CD4-positive, alpha-beta T cell treated with Interferon gamma for 1 hour (primary cell): ENCODE results near the gene DPP3.
A peak's percentile ranks its signal among the peaks of the same experiment; 100 is the strongest.

Source experiments
- DNase-seq: peaks from one replicate; pipeline ENCODE4 v3.0.0-alpha.2; 2020

DPP3 gene

DNA sequence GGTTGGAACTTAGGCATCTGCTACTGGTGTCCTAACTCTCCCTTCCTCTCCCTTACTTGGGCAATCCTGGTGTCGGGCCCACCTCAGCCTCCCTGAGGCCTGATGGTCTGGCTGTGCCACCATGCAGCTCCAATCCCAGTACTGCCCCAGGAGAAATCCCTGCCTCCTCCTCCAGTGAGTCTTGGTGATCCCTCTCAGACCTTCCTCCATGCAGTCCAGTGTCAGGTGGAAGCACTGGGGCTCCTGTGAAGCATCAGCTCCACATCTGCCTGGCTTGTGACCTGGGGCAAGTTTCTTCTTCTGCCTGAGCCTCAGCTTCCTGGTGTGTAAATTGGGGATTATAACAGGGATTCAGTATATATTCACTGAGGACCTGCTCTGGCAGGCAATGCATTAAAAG lies 15.3 kb upstream of the DPP3 start:
- DNase-seq = no peak

DNA sequence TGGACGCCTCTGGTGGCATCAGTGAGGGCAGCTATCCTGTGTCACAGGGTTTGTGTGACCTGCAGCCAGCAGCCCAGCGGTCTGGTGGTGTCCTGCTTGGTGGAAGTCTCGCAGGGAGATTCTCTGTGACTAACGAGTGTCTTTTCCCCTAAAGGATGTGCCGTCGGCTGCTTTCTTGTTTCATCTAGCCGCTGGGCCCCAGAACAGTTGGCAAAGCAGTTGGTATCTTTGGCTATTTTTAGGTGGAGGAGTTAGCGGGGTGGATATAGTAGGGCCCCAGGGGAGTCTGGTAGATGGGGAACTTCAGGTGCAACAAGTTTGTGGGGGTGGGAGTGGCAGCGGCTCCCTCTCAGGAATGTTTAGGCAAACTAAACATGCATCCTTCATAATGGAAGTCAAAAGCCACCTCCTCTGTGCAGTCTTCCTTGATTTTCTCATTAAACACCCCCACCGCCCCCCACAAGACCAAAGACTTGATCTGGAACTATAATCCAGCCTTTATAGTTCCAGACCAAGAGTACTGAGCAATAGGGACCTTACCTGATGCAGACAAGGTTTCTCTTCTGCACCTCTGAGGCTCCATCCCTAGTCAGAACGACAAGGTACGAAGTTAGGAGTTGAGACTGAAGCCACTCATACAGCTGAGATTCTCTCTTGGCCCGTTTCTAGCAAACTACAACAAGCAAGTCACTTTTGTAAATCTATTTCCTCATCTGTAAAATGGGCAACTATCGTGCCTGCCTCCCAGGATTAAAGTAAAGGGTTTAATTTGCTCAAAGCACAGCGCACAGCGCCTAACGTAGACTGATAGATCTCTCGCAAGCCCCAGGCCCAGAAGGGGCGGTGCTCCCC lies 14.6 kb upstream of the DPP3 start:
- no peak for DNase-seq

DNA sequence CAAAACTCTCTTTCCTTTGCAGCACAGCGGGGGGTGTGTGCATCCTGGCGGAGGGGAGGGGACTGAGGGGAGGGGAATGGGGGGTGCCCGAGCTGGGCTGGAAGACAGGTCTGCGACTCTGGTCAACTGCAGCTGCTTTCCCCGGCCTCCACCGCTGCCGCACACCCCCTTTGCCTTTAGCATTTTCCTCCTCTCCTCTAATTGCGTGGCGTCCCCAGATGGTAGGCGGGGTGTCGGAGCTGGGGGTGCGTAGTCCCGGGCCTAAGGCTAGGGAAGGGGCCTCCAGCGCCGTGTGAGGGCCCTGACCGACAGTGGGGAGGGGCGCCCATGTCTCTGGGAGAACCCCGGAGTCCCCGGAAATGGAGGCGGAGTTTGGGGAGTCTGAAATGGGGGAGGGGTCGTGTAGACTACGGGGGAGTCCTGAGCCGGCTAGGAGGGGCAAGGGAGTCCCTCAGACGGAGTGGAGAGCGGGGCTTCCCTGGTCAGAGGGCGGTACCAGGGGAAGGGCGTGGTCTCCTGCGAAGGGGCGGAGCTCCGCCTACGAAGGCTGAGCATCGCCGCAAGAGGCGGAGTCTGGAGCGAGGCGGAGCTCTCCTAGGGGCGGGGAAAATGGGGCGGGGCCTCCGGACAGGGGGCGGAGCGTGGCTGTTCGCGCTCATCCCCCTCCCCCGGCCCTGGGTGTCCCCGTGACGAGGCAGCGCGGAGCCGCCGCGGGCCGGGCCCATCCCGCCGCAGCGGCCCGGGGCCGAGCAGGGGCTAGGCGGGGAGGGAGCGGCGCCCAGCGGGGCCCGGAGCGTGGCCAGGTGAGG lies 13.8 kb upstream of the DPP3 start, which contains the start of gene PELI3:
Gene PELI3 (plus strand): TSS at position 681 of the 809 bp plus-strand sequence. CDS start 1,224 bp downstream, outside the sequence.
- DNase-seq = peak; percentile 94

DNA sequence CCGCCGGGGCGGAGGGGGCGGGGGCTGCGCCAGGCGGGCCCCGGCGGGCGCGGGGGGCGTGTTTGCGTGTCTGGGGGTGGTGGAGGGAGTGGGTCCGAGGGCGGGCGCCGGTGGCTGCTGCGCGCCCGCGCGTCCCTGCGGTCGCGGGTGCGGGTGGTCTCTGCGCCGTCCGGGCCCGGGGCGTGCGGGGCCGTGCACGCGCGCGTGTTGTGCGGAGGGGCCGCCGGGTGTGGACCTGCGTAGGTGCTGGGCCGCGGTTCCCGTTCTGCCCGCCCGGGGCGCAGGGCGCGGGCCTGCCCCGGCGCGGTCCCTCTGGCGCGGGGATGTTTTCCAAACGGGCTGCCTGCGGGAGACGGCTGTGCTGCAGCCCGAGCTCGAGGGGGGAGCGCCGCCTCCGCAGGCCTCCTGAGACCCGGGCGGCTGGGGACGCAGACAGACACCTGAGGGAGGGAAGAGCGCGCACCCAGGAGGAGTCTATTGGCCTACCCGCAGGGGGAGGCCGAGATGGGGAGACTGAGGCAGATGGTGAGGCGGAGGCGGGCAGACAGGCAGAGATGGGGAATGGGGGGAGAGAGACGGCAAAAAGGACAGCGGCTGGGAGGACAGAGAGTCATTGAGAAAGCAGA lies 13.1 kb upstream of the DPP3 start:
- peak; percentile 52 for DNase-seq

DNA sequence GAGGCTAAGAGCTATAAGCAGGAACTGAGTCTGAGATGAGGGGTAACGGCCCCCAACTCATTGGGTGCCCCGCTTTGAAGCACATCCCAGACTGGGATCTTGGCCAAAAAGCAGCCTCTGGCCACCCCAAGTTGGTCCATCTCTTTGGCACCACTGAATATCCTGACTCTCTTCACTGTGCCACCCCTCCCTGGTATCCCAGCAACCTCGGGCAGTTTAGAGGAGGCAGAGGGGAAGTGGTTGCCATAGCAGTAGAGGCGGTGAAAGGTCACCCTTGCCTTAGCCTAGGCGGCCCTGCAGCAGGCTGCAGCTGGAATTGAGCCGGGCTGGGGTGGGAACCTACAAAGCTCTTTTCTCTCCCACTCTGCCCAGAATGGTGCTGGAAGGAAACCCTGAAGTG lies 12.5 kb upstream of the DPP3 start:
- DNase-seq = peak; percentile 39

DNA sequence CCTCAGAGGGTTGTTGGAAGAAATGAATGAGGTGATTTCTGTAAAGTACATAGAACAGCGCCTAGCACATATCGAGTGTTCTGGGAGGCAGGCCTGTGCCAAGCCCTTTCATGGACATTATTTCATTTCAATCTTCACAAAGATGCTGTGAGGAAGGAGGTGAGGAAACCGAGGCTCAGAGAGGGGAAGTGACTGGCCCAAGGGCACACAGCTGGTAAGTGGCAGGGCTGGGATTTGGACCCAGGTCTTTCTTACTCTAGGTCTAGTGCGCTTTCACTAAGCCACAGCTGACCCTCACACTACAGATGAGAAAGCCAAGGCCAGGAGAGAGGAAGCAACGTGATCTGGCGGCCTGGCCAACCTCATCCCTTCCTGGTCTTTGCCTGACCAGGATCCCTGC lies 11.5 kb upstream of the DPP3 start:
- no peak for DNase-seq

DNA sequence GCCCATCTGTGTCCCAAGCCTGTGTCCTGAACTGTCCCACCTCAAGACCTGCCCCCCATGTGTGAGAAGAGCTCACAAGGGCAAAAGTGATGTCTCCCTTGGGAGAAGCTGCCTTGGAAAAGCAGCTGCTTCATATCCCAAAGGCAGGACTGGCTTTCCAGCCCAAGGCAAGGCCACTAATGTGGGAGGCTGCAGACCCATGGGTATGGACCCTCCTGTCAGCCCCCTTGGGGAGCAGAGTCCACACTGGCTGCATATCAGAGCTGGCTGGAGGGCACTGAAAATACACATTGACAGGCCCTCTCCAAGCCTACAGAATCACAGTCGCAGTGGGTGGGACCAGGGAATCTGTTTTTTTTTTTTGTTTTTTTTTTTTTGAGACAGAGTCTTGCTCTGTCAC lies 10.8 kb upstream of the DPP3 start:
- DNase-seq = no peak

DNA sequence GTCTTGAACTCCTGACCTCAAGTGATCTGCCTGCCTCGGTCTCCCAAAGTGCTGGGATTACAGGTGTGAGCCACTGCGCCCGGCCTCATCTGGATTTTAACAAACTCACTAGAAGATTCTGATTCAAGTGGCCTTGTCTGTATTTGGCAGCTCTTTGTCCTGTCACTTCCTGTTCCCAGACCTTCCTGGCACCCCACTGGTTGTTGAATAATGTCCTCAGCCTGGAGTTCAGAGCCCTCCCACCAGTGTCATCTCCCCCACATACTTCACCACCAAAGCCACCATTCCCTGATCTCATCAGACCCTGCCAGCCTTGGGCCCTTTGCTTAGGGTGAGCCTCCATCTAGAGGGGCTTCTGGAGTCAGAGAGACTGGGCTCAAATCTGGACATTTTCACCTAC lies 10.2 kb upstream of the DPP3 start:
- no peak for DNase-seq

DNA sequence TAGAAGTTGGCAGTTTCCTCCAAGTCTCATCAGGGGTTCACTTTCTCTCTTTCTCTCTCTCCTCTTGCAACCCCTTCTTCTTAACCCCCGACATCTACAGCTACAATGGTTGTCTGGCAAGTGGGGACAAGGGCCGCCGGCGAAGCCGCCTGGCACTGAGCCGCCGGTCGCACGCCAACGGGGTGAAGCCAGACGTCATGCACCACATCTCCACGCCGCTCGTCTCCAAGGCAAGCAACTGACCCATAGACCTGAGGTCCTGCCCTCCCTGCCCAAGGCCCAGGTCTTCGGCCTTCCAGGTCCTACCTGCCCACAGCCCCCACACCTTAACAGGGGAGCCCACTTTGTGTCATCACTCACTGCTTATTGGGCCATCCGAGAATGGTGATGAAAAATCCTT lies 9.1 kb upstream of the DPP3 start:
- DNase-seq = no peak

DNA sequence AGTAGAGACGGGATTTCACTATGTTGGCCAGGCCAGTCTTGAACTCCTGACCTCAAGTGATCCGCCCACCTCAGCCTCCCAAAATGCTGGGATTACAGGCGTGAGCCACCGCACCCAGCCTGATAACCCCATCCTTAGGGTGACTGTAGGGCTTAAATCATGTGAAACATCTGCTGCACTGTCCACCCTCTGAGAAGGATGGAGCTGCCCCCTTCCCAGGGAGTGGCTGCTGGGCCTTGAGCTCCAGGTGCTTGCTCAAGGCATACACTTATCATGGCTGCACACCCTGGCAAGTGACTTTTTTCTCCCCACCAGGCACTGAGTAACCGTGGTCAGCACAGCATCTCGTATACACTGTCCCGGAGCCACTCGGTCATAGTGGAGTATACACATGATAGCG lies 8.2 kb upstream of the DPP3 start:
- DNase-seq = no peak

DNA sequence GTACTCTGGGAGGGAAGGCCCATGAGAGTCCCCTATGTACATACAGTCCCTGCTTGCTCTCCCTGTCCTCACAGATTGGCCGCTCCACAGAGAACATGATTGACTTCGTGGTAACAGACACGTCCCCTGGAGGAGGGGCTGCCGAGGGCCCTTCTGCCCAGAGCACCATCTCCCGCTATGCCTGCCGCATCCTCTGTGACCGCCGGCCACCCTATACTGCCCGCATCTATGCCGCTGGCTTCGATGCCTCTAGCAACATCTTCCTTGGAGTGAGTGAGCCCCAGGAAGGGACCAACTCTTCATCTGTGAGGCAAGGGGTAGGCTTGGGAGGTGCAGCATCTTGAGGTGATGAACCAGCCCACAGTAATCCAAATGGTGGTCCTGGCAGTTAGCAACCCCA lies 7.1 kb upstream of the DPP3 start:
- no peak for DNase-seq

DNA sequence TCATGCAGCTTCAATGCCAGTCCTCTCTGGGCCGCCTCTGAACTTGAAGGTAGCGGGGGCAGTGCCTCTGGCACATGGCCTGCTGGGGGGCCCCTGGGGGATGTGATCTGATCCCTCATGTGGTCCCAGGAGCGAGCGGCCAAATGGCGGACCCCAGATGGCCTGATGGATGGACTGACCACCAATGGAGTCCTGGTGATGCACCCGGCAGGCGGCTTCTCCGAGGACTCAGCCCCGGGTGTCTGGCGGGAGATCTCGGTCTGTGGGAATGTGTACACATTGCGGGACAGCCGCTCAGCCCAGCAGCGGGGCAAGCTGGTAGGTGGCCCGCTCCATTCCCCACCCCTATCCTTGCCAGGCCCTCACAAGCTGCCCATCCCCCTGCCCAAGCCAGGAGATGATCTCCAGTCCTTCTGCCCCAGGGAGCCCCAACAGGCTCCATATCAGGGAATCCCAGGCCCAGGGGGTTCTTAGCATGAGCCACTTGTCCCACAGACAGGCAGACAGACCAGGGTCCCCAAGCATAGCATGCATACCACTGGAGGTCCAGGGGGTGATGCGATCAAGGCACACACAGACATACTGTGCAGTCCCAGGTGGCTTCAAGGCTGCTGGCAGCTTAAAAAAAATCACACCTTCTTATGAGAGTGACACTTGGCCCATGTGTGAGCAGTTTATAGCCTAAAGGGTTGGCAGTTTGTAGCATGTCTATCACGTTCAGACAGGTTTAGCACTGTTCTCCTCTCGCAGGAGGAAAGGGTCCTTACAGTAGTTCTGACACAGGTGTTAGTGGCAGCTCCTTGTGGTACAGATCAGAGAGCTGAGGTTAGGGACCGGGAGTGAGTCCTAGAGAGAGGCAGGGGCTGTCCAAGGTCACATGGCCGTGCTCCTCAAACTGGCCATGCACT lies 6.4 kb upstream of the DPP3 start:
- DNase-seq = no peak

DNA sequence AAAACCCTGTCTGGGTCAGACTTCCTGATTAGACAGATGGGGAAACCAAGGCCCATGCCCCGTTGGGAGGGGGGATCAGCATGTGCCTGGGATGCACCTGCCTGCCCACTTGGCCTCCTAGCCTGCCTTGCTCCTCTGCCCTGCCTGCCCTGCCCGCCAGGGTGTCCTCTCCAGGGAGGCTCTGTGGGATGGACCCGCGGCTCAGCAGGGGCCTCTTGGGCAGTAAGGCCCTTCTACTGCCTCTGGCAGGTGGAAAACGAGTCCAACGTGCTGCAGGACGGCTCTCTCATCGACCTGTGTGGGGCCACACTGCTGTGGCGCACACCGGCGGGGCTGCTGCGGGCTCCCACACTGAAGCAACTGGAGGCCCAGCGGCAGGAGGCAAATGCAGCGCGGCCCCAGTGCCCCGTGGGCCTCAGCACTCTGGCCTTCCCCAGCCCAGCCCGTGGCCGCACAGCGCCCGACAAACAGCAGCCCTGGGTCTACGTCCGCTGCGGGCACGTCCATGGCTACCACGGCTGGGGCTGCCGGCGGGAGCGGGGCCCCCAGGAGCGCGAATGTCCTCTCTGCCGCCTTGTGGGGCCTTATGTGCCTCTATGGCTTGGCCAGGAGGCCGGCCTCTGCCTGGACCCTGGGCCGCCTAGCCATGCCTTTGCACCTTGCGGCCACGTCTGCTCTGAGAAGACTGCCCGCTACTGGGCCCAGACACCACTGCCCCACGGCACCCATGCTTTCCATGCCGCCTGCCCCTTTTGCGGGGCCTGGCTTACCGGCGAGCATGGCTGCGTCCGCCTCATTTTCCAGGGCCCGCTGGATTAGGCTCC lies 4.7 kb upstream of the DPP3 start:
- no peak for DNase-seq

DNA sequence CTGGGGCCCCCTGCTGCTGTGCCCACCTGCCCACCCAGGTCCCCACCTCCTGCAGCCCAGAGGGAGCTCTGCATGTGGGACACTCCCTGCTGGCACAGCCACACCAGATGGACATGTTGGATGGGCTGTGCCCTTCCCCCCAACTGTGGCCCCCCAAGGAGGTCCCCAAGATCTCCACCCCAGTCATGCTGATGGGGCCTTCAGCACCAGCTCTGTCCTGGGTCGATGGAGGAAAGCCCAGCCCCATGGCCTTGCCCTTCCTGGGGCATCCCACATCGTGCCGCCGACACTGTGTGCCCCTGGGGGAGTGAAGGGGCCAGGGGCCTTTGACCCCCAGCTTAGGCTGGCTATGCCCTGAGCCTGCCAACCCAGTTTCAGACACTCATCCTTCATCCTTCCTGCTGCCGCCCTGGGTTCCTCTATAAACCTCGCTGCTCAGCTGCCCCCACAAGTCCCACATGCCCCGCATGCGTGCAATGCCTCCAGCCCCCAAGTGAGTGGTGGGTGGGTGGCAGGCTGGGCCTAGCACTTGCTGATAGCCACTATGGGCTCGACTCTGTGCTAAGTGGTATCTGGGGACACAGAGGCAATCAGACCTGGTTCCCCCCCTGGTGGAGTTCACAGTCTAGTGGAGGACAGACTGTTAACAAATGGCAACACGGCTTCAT lies 3.9 kb upstream of the DPP3 start:
- no peak for DNase-seq

DNA sequence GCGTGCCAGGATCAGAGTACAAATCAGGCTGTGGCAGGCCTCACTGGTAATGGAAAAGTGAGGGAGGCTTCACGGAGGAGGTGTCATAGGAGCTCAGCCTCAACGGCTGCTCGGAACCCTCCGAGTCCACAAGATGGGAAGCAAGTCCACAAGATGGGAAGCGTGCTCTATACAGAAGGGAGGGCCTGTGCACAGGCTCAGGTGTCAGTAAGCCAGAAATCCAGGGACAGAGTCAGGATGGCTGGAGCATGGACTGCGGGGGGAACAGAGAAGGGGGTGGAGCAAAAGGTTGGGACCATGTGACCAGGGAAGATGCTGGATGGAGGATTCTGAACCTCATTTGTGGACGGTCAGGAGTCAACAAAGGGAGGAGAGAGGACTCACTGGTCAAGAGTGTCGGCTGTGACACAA lies 3.4 kb upstream of the DPP3 start:
- no peak for DNase-seq

DNA sequence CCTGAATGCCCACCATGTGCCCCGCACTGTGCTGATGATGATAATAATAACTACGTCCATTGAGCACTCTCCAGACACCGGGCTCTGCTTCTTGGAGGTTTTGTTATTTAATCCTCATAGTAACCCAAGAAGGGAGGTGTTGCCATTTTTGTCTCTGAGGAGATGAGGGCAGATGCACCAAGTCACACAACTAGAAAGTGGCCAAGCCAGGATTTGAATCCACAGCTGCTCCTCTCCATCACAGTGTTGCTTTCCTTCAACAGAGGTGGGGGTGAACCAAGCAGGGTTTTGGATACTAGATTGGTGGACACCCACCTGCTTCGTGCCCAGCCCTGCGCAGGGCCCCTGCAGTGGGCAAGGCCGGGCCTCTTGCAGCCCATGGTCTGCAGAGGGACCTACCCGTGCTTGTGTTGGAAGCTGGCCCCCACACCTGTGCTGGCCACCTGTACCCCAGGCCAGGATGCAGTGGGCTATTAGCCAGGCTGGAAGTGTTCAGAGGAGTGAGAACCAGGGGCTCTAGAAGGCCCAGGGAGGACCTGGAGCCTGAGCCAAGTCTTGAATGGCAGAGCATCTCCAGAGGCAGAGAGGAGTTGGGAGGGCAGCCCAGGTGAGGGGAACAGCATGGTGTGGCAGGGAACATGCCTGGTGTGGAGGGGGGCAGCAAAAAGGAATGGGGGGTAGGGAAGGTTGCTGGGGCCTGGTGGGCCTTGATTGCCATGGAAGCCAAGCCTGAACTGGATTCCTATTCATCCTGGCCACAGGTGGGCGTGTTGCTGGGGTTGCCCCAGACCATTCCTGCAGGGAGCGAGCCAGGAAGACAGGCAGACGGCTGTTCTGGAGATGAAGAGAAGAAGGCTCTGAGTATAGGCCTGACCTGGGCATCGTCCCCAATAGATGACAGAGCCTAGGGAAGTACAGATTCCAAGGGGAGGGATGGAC lies 2.7 kb upstream of the DPP3 start:
- DNase-seq = no peak

DNA sequence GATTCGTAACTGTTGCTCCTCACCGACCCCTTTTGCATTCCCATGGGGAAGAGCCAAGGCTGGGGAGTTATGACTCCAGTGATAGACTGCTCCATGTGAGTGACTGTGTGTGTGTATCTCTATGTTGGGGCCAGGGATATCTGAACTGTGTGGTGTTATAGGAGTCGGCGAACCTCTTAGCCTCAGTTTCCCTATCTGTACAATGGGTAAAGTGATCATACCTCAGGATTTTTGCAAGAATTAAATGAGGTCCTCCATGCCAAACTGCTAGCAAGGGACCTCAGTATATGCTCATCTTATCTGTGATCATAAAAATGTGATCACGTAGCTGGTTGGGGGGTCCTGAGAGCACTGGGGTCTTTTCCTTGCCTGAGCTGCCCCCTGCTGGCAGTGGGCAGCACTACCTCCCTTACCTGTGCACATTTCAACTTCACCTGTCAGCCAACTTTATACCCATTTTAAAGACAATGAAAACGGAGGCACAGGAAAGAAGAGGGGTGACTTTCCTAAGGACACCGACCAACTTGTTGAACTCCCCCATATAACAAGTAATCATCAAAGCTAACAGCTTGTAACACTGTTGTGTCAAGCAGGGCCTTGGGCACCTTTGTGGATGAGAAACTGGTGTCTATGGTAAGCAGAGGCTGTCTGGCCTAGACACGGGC lies 1.4 kb upstream of the DPP3 start:
- peak; percentile 33 for DNase-seq

DNA sequence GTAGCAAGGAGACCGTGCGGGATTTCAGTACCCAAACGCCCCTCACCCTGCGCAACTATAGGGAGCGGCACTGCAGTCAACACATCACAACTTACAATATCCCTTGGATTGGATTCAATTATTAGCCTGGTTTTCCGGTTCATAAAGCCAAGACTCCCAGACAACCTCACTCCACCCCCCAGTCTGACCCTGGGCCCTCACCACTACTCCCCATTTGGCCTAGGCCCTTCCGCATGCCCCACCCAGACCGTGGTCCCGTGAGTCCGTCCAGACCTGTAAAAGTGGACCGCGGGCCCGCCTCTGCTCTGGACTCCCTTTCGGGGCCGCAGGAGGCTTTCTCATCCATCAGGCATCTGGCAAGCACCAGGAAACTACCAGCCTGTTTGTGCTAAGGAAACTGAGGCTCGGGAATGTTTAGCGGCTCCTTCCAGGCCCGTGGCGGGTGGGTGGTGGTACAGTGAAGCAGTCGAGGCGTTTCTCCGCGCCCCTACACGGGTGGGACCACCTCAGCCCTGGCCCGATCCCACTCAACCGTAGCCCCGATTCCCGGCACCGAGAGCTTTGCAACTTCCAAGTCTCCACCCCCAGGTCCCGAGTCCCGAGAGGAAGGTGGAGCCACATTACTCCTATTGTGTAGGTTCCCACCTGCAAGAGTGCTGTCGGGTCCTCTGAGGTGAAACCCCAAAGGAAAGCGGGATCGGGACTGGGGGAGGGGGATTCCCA lies 679 bp upstream of the DPP3 start:
- DNase-seq = no peak
